Upper lobe of left lung (tissue), 4 donors: ENCODE measurements around the gene MEPCE.

Experiments used
- EP300 ChIP-seq, 4 donors: sonication (generic); formaldehyde crosslinking; IDR thresholded peaks; one replicate each; pipeline ENCODE4 v1.5.1; 2017; ENCODE audit warnings: antibody characterized with exemption in 4 of 4, control low read depth in 2 of 4
- POLR2A ChIP-seq, 4 donors: fragments of 450-650 bp; IDR thresholded peaks; one replicate each; pipeline ENCODE4 v1.5.1; 2016 to 2017; ENCODE audit warnings: antibody characterized with exemption in 4 of 4, mild to moderate bottlenecking in 2 of 4
- POLR2AphosphoS5 ChIP-seq, 2 donors: sonication (generic); formaldehyde crosslinking; IDR thresholded peaks; one replicate each; pipeline ENCODE4 v1.5.1; 2017; ENCODE audit warnings: antibody characterized with exemption in 2 of 2
- TF ChIP-seq, protein P1 (sequence below), 6 experiments: fragments of 450-650 bp in 4 of 6; fragments of 200-600 bp in 2 of 6; sonication (generic) in 2 of 6; IDR thresholded peaks; one replicate each; pipeline ENCODE4 v1.5.1; 2016 to 2019; ENCODE audit warnings: antibody characterized with exemption in 6 of 6

DNA sequence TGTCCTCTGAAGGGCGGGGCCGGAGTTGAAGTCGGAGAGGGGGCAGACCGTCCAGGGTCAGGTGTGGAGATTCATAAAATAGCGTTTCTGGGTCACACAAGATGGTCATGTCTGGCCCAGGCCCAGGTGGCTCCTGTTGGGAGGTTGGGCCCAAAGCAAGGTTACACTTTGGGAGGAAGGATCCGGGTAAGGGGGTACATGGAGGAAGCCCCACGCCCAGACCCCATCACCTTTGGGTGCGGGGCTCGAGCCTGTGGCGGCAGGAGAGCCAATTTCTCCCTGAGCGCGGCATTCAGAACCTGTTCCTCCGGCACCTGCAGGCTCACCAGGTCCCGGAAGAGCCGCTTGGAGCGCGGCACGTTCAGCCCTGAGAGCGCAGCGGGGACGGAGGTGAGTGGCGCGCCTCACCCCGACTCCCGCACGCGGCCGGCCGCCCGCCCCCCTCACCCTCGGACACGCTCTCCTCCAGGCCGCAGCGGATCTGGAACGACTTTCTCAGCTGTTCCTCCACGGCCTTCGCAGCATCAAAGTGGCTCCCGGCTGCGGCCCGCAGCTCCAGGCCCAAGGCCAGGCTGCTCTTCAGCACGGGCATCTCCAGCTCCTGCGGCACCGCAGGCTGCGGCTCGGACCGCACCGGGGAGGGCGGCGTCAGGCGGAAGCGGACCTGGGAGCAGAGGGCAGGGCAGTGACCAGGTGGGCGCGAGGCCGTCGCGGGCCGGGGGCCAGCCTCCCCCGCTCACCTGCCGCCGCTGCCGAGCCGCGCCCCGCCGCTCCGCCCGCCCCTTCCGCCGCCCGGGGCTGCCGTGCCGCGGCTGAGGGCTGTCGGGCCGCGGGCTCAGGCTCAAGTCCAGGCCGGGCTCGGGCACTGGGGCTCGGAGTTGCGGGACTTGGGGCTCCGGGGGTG, 6.0 kb downstream of the MEPCE start:
- TF ChIP-seq, protein P1, sequence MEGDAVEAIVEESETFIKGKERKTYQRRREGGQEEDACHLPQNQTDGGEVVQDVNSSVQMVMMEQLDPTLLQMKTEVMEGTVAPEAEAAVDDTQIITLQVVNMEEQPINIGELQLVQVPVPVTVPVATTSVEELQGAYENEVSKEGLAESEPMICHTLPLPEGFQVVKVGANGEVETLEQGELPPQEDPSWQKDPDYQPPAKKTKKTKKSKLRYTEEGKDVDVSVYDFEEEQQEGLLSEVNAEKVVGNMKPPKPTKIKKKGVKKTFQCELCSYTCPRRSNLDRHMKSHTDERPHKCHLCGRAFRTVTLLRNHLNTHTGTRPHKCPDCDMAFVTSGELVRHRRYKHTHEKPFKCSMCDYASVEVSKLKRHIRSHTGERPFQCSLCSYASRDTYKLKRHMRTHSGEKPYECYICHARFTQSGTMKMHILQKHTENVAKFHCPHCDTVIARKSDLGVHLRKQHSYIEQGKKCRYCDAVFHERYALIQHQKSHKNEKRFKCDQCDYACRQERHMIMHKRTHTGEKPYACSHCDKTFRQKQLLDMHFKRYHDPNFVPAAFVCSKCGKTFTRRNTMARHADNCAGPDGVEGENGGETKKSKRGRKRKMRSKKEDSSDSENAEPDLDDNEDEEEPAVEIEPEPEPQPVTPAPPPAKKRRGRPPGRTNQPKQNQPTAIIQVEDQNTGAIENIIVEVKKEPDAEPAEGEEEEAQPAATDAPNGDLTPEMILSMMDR (IDR thresholded peaks at IDR 0.05) = peak in 1 of 6 experiments; percentile 9
- TF ChIP-seq POLR2A (IDR thresholded peaks at IDR 0.05) (peak in 2 of 4 donors; percentile 15 to 16), POLR2AphosphoS5 (IDR thresholded peaks at IDR 0.05) (peak in 1 of 2 donors; percentile 6), EP300 (IDR thresholded peaks at IDR 0.05) (no peak)
